HG03432 (cell line): ENCODE results near the gene HNRNPU.
"Not testable (repeated sequence)": the region's sequence is repeated elsewhere in the genome, so short reads cannot be mapped to it uniquely, and the experiment has no call there.

Source experiments
- ATAC-seq: cut with Tn5 transposase; IDR thresholded peaks from one replicate; pipeline ENCODE4 v1.9.1; 2021; ENCODE audit warnings: mild to moderate bottlenecking, moderate library complexity; ENCODE audit not compliant: unreplicated experiment

HNRNPU gene

DNA sequence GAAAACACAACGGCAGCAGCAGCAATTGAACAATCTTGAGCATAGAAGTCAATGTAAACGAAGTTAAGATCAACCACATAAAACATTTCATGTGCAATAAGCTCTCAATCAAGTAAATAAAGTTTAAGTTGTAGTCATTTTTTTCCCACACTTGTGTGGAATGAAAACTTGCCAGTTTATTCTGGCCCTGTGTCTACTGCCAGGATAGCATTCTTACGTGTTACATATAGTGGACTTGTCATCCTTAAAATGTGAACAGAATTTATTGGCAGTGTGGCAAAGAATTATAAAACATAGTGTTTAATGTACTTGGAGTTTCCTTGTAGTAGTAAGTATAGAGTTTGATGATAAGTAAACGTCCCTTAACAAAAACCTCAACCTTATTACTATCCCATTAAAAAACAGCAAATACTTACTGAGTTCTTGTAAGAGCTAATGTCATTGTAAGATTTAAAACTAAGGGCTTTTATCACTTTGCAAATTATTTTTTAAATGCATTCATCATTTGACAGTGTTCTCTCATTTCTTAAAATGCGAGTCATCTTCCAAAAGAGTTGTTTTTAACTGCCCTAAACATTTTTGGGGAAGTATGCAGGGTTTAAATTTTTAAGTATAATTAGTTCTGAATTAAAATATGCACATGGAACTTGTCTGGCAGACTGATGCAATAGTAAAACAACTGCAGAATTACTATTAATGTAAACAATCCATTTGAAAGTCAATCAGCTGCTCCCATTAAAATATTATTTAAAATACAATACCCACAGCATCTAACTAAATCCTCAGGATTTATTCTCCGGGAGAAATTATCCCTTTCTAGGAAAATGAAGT lies 21.0 kb downstream of the HNRNPU start:
- no peak for ATAC-seq

DNA sequence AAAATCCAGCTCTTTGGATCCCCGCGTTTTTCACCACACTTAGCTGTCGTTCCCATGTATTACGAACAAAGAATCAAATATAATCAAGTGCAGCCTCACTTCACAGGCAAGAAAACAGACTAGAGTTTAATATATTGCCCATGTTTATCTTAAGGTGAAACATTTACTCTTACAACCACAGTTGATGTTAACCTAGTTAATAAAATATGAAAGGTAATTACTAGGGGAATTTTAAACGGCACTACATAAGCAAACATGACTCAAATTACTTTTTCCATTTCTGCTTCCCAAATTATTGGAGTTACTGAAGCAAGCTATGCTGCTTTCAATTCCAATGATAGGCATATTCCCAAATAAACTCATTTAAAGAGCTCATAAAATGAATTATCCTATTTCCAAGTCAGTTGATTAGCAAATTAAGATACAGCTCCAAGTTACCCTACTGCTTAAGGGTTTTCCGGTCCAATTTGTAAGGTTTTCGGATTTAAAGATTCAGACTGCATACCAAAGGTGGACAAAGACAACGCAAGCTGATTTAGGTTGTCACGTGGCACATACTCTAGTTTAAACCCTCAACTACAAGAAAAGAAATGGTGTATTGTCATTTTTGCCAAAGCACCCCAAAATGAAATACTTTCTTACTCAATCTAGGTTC lies 22.9 kb downstream of the HNRNPU start:
- ATAC-seq: no peak

DNA sequence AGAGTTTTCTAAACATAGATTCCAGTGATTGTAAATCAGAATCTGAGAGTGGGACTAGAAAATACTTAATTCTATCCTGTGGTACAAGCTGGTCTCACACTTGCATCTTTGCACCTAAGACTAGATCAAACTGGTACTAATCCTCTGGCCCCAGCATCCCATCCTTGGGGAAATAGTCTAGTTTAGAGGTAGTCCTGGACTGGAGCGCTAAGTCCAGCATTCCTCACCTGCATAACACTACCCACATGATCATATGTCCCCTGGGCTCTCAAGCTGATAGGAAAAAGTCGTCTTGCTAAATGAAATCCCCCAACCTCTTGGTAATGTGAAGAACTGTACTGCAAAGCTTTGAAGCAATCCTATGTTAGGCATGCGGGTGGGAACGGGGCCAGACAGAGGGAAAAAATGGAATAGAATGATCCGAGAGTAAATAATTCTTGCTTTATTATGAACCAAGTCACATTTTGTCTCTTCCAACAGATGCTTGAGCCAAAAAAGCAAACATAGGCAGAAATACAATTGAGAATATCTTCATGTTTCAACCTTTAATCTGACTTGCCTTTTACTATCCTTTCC lies 24.0 kb downstream of the HNRNPU start:
- ATAC-seq: no peak

DNA sequence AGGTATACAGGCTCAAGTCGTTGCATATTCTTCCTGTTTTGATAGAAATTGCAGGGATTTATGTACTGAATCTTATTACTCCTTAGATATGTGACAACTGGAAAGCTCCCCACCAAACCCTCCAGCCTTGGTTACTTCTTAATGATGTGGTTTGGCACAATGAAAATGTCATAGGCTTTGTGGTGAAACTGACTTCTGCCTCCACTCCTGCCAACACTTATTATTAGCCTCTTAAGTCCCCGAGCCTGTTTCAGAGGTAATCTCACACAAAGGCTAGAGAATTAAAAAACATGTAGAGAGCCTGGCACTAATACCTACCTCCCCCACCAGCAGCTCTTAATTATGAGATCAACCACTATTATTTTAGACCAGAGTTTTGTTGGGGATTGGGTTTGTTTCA lies 24.7 kb downstream of the HNRNPU start:
- no peak for ATAC-seq

DNA sequence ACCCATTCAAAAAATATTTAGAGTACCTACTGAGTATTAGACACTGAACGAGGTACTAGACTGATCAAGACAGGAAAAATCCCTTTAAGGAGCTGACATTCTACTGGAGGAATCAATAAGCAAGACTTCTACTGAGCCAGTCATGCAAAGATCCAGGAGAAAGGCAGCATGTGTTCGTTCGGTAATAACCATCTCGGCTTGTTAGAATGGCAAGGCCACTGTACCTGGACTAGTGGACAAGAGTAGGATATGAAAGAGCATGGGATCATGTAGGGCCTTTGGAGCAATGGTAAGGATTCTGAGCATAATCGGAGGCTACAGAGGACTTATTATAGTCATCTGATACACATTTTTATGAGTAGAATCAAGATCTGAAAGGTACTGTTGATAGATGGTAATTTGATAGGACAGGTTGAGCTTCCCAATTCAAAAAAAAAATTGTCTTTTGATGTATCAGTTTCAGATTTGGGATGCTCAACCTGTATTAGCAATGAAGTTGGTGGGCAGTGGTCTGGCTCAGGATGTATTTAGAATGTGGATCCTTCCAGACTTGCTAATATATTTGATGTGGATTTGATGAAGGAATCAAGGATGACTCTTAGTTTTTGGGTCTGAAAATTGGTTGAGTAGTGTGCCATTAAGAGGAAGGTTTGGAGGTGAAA lies 26.6 kb downstream of the HNRNPU start:
- no peak for ATAC-seq

DNA sequence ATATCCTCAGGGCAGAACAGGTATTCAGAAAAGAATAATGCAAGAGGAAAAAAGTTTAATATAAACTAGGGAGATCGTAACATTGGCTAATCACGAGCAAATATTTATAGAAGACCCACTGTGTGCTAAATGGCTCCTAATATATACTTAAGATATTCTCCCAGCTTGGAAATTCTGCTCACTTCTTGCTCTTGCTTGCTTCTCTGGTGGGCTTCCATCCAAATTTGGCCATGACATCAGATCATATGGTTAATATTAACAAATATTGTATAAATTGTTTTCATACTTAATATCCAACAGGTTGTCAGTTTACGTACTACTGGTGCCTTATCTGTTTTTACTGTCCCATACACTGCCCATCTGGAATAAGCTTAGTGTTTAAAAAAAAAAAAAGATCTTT lies 27.8 kb downstream of the HNRNPU start:
- ATAC-seq: no peak

DNA sequence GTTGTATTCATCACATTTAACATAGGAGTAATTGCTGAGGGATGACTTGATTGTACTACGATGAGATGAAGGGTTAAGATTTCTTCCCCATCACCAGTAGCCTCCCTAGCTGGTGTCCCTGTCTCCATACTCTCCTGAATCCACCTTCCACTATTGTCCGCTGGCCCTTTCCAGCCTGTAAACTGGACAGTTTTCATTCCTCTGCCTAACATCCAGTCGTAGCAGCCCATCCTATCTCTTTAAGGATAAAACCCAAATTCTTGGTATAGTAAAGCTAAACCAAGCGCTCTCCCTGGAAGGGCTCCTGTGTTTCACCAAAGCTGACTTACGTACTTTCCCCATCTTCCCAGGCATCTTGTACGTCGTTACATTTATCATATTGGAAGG lies 28.2 kb downstream of the HNRNPU start:
- no peak for ATAC-seq

DNA sequence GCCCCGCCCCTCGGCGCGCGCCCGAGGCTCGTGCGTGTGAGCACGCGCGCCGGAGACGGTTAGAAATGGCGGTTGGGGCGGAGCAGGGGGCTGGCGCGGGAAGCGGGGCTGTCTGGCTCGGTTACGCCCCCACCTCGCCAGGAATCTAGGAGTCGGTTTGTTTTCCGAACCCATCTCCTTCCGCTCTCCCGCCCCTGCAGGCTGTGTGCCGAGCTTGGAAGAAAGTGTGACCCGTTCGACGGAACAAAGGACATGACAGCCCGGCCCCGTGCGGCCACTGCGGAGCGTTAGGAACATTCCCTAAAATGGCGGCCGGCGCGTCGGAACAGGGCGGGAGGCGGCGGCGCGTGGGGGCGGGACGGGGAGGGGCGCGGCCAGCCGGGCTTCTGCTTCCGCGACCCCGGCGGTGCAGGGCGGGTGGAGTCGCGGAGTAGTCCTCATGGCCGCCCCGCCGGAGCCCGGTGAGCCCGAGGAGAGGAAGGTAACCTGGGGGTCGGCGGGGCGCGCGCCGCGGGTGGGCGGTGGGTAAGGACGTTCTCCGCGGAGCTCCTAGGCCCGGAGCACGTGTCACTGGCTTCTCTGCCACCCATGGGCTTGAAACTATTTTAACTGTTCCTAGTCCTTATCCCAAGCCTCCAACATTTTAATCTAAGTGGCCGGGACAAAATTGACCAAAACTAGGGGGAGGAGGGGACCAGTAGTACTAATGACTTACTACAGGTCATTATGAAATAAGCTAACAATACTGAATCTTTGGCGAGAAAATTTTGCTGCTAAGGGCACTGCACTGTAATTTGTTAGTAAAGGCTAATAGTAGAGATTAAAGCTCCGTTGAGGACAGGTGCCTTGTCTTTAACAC lies 28.8 kb downstream of the HNRNPU start, which contains the start of gene COX20:
COX20 (plus strand) TSS at position 383 of the 859 bp plus-strand sequence; CDS start at position 440, 57 bp downstream.
- ATAC-seq: peak; percentile 72

DNA sequence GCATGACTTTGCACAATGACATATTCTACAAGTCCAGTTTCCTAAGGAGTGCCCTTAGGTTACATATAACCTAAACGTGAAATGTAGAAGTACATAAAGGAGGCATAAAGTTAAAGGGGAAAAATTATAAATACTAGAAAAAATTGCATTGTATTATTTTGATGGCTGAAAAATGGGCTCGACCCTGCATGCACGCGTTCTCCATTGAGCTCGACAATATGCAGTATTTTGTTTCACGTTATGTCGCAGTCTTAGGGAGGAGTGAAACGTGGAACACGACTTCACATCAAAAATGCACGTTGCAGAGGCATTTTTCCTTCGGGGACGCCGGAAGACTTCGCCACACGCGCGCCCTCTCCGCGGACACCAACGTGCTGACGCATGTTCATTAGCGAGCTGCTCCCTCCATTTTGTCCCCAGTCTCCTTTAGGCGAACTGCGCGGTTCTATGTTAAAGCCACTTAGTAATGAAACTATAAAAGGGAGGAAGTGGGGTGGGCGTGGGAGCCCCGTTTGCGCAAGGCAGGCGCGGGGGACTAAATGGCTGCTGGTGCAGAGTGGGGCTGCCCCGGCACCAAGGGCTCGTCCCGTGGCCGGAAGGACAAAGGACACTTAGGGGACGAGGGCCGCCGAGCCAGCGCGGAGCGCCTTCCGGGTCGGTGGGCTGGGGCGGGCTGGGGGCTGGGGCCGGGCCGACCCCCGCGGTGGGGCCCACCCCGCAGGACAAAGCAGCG lies 29.6 kb downstream of the HNRNPU start:
- peak; percentile 68 for ATAC-seq

DNA sequence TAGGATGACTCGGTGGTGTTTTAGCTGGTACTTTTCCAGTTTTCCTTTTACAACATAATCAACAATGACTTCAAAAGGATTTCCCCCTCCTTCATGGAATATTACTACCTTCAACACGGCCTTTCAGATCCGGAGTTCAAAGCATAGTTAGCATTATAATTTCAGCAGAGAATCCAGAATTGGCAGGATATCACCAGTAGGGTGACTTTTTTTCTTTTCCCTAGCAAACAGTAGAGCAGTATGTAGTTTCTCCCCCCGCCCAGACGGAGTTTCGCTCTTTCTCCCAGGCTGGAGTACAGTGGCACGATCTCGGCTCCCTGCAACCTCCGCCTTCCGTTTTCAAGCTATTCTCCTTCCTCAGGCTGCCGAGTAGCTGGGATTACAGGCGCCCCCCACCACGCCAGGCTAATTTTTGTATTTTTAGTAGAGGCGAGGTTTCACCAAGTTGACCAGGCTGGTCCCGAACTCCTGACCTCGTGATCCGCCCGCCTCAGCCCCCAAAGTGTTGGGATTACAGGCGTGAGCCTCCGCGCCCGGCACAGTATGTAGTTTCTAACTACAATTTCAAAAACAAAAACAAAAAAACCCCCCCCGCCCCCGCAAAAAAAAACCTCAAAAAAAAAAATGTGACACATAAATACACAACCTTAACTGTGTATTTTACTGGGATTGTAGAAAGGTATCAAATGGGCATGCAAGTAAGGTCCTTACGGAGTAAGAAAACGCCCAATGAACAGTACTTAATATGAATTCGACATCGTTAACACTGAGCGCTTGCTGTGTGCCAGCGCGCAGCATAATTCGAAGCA lies 30.4 kb downstream of the HNRNPU start:
- peak; percentile 7 for ATAC-seq

DNA sequence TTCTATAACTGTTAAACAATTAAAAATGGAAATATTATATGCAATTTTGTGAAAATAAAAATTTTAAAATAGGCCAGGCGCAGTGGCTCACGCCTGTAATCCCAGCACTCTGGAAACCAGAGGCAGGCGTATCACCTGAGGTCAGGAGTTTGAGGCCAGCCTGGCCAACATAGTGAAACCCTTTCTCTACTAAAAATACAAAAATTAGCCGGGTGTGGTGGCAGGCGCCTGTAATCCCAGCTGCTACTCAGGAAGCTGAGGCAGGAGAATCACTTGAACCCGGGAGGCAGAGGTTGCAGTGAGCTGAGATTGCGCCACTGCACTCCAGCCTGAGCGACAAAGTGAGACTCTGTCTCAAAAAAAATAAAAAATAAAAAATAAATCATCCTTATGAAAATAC lies 31.1 kb downstream of the HNRNPU start:
- ATAC-seq: not testable (repeated sequence)

DNA sequence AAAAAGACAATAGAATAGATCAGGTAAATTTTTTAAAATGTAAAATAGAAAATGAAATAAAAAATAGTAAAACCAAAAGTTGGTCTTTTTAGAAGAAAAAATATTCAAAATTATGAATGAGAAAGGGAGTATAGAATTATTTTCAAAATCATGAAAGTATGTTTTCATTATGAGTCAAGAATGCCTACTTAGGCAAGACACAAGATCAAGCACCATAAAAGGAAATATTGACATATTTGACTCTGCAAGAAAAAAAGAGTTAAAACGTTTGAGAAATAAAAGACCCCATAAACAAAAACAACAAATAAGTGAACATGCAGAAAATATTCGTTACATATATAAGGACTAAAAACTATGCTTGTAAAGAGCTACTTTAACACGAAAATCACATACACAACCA lies 33.7 kb downstream of the HNRNPU start:
- ATAC-seq: no peak

DNA sequence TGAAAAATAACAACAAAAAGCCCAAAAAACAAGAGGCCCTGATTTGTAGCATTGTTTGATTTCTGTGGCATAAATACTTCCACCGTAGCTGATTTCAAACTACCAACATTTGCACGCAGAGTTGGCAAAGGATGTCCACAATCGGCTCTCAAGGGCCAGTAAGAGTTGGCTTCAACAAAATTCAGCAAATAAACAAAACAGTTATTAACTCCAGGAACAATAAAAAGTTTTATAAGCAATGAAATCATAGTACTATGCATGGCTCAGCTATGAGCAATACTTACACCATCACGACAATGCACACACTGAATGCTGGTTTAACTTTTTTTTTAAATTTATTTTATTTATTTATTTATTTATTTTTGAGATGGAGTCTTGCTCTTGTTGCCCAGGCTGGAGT lies 37.6 kb downstream of the HNRNPU start:
- ATAC-seq: no peak

DNA sequence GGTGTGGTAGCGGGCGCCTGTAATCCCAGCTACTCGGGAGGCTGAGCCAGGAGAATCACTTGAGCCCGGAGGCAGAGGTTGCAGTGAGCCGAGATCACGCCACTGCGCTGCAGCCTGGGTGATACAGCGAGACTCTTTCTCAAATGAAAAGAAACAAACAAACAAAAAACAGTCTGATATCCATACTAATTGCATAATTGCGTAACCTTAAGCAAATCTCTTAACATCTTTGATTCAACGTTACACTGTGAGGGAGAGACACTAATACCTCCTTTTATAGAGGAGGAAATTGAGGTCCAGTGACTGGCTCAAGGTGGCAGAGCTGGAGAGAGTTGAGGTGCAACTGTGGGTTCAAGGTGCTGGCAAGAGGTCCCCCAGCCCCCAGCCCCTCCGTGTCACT lies 41.5 kb downstream of the HNRNPU start:
- no peak for ATAC-seq

DNA sequence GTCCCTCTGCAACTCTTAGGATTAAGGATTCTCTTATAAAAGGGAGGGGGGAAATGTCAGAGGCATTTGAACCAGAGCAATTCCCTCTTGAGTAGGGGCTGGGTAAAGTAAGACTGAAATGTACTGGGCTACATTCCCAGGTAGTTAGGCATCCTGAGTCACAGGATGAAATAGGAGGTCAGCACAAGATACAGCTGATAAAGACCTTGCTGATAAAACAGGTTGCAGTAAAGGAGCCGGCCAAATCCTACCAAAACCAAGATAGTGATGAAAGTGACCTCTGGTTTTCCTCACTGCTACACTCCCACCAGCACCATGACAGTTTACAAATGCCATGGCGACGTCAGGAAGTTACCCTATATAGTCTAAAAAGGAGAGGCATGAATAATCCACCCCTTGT lies 43.2 kb downstream of the HNRNPU start:
- no peak for ATAC-seq

DNA sequence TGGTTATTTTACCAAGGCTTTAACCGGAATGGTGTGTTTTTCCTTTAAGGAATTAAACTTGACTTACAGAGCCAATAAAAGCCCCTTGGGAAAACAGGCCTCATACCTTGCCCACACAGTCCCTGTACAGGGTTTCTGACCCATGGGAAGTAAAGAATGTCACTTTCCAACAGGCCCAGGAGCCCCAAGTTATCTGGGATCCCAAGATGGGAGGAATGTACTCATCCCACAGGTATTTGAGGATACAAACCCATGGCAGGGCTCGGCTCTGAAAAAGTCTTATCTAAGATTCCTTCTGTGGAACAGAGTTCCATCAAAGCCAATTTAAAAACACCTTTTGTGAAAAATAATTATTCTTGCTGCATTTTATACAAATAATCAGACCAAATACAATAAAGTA lies 44.2 kb downstream of the HNRNPU start:
- no peak for ATAC-seq

DNA sequence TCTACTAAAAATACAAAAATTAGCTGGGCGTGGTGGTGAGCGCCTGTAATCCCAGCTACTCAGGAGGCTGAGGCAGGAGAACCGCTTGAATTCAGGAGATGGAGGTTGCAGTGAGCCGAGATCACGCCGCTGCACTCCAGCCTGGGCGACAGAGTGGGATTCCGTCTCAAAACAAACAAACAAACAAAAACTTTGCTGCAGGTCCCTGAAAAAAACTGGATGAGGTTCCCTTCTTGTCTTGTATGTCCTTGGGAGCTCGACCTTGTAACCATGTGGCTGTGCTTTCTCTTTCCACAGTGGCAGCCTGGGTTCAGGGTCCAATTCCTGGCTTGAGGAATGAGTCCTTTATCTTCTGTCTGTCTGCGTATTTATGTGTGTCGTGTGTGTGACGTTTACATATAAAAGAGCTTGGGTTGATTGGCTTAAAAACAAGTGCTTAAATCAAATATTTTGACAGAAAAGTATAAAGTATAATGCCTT lies 46.9 kb downstream of the HNRNPU start:
- no peak for ATAC-seq

DNA sequence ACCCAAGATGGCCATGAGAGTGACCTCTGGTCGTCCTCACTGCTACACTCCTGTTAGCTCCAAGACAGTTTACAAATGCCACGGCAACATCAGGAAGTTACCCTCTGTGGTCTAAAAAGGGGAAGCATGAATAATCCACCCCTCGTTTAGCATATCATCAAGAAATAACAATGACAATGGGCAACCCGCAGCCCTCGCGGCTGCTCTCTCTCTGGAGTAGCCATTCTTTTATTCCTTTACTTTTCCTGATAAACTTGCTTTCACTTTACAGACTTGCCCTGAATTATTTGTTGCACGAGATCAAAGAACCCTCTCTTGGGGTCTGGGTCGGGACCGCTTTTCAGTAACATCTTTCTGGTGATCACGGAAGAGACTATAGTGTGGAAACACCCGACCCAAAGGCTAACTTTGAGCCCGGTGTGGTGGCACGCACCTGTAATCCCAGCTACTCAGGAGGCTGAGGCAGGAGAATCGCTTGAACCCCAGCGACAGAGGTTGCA lies 48.7 kb downstream of the HNRNPU start:
- ATAC-seq: no peak

DNA sequence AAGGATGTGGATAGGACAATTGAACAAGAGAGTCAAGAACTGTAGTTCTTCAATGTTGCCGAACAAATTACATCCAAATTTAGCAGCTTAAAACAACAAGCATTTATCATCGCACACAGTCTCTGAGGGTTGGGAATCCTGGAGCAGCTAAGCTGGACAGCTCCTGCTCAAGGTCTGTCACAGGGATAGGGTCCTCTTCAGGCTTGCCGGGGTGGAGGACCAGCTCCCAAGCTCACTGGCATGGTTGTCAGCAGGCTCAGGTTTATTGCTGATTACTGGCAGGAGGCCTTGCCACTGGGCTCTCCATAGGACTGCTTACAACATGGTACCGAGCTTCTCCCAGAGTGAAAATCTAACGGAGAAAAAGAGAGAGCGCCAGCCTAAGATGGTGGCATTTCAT lies 51.0 kb downstream of the HNRNPU start:
- no peak for ATAC-seq
